Measurements from ENCODE around the gene PPFIBP2.

DNA sequence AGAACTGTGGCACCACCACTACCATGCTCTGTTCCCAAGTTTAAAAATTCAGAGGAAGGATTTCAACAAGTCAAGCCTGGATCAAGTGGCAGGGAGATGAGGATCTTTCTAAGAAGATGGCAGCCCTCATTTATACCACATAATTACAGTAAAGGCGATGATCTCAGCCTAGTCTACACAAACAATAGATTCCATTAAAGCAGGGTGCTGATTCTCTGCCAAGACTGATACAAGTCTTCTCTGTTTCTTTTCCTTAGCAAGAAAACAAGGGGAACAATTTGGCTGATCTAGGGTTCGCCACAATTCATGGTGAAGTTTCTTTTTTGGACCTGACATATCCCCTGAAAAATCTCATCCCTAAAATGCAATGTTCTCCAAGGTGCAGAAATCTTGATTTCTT lies 73.9 kb downstream of the PPFIBP2 start:
- TF ChIP-seq ZNF703 (CRISPR knock-in tag; IDR thresholded peaks at IDR 0.05; ENCODE audit: borderline replicate concordance) (no peak), ZNF333 (CRISPR knock-in tag; IDR thresholded peaks at IDR 0.05; ENCODE audit: borderline replicate concordance) (no peak), SATB2 (CRISPR knock-in tag; IDR thresholded peaks at IDR 0.05) (no peak), MED8 (CRISPR knock-in tag; IDR thresholded peaks at IDR 0.05; ENCODE audit: insufficient replicate concordance) (no peak), CTCF (CRISPR knock-in tag; IDR thresholded peaks at IDR 0.05) (no peak), POLR2A (IDR thresholded peaks at IDR 0.05; ENCODE audit: insufficient read depth in 1 of 2, low read depth in 2 of 2, low read length in 2 of 2) (no peak)
- TF ChIP-seq, protein P1, sequence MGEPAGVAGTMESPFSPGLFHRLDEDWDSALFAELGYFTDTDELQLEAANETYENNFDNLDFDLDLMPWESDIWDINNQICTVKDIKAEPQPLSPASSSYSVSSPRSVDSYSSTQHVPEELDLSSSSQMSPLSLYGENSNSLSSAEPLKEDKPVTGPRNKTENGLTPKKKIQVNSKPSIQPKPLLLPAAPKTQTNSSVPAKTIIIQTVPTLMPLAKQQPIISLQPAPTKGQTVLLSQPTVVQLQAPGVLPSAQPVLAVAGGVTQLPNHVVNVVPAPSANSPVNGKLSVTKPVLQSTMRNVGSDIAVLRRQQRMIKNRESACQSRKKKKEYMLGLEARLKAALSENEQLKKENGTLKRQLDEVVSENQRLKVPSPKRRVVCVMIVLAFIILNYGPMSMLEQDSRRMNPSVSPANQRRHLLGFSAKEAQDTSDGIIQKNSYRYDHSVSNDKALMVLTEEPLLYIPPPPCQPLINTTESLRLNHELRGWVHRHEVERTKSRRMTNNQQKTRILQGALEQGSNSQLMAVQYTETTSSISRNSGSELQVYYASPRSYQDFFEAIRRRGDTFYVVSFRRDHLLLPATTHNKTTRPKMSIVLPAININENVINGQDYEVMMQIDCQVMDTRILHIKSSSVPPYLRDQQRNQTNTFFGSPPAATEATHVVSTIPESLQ (CRISPR knock-in tag; conservative IDR thresholded peaks at IDR 0.05): no peak
- TF ChIP-seq, protein P2, sequence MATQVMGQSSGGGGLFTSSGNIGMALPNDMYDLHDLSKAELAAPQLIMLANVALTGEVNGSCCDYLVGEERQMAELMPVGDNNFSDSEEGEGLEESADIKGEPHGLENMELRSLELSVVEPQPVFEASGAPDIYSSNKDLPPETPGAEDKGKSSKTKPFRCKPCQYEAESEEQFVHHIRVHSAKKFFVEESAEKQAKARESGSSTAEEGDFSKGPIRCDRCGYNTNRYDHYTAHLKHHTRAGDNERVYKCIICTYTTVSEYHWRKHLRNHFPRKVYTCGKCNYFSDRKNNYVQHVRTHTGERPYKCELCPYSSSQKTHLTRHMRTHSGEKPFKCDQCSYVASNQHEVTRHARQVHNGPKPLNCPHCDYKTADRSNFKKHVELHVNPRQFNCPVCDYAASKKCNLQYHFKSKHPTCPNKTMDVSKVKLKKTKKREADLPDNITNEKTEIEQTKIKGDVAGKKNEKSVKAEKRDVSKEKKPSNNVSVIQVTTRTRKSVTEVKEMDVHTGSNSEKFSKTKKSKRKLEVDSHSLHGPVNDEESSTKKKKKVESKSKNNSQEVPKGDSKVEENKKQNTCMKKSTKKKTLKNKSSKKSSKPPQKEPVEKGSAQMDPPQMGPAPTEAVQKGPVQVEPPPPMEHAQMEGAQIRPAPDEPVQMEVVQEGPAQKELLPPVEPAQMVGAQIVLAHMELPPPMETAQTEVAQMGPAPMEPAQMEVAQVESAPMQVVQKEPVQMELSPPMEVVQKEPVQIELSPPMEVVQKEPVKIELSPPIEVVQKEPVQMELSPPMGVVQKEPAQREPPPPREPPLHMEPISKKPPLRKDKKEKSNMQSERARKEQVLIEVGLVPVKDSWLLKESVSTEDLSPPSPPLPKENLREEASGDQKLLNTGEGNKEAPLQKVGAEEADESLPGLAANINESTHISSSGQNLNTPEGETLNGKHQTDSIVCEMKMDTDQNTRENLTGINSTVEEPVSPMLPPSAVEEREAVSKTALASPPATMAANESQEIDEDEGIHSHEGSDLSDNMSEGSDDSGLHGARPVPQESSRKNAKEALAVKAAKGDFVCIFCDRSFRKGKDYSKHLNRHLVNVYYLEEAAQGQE (IDR thresholded peaks at IDR 0.05; ENCODE audit: borderline replicate concordance in 1 of 2, low read depth in 1 of 2, low read length in 2 of 2): no peak
